Activated B cell treated with CpG ODN at 0.5 μM for 24 hours (primary cell): ENCODE results near the gene PARVG. TPM values are rescaled to one million over a fixed set of nuclear protein-coding genes. Genes with fewer than 3 reads are reported as not detected.

Source experiments
- ATAC-seq: fragments of 200-7000 bp; cut with Tn5 transposase; one replicate; pipeline ENCODE4 v1.10.0; 2021; ENCODE audit warnings: low read depth, mild to moderate bottlenecking, moderate library complexity
- CTCF ChIA-PET: fragments of 350-600 bp; sonication (Branson Sonifier 250); formaldehyde crosslinking; loops from one replicate; lab custom pipeline; 2021; ENCODE audit warnings: antibody characterized with exemption; lab: Charles Lee
- POLR2A ChIA-PET: fragments of 350-600 bp; sonication (Branson Sonifier 250); formaldehyde crosslinking; loops from one replicate; lab custom pipeline; 2021; ENCODE audit warnings: antibody characterized with exemption; lab: Charles Lee
- DNase-seq: peaks from one replicate; pipeline ENCODE4 v3.0.0; 2022
- H3K27ac Mint-ChIP-seq: one replicate; pipeline ENCODE4 v1.8.0; 2020; ENCODE audit warnings: mixed read lengths
- H3K27me3 Mint-ChIP-seq: one replicate; pipeline ENCODE4 v1.8.0; 2021; ENCODE audit warnings: mixed read lengths
- H3K36me3 Mint-ChIP-seq: one replicate; pipeline ENCODE4 v1.8.0; 2021; ENCODE audit warnings: low read depth, mixed read lengths
- H3K4me1 Mint-ChIP-seq: one replicate; pipeline ENCODE4 v1.8.0; 2021; ENCODE audit warnings: mixed read lengths
- H3K4me3 Mint-ChIP-seq: one replicate; pipeline ENCODE4 v1.8.0; 2020; ENCODE audit warnings: mild to moderate bottlenecking, mixed read lengths
- H3K9me3 Mint-ChIP-seq: one replicate; pipeline ENCODE4 v1.8.0; 2020; ENCODE audit warnings: mixed read lengths
- CTCF ChIP-seq: fragments of 200-600 bp; IDR thresholded peaks from one replicate; pipeline ENCODE4 v1.8.0; 2022; ENCODE audit warnings: antibody characterized with exemption, mild to moderate bottlenecking
- intact Hi-C: fragments of 100-400 bp; cut with micrococcal nuclease; formaldehyde crosslinking; loops from one replicate; pipeline ENCODE4 v1.15.1; 2024
- total RNA-seq: library from RNA; stranded (reverse); gene quantifications from 2 replicates; pipeline ENCODE4 v1.2.3, GENCODE V29; 2022

The PARVG gene
- total RNA-seq, 1 donor from 2014 or later, result 96.1 TPM

DNA sequence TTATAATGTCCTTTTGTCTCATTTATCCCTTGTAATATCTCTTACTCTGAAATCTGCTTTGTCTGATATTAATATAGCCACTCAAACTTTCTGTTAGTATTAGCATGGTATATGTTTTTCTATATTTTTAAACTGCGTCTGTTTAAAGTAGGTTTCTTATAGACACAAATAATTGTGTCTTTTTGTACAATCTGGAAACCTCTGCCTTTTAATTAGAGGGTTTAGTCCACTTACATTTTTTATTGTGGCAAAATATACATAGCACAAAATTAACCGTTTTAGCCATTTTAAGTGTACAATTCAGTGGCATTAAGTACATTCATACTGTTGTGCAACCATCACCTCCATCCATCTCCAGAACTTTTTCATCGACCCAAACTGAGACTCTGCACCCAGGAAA lies 28.6 kb downstream of the PARVG start:
- intact Hi-C loops, result no loop called here
- peaks cover 4% of the 10 kb centered on the region for H3K9me3 Mint-ChIP-seq
- H3K4me3 Mint-ChIP-seq, result no peak overlapping the region
- no peak for TF ChIP-seq CTCF
- DNase-seq, result no peak
- no peaks in the 10 kb centered on the region for H3K27me3 Mint-ChIP-seq
- ChIA-PET CTCF (no interaction called here), POLR2A (no interaction called here)
- peak overlapping the region; percentile 54 for H3K27ac Mint-ChIP-seq
- ATAC-seq, result no peak
- H3K4me1 Mint-ChIP-seq, result peaks cover 47% of the 10 kb centered on the region
- H3K36me3 Mint-ChIP-seq, result peaks cover 30% of the 10 kb centered on the region

- intact Hi-C loops, result no loop called here
- no peak for TF ChIP-seq CTCF
- Mint-ChIP-seq H3K9me3 (peaks cover 4% of the 10 kb centered on the region), H3K4me3 (no peak overlapping the region), H3K27ac (no peak overlapping the region), H3K27me3 (no peaks in the 10 kb centered on the region), H3K4me1 (peaks cover 33% of the 10 kb centered on the region), H3K36me3 (peaks cover 23% of the 10 kb centered on the region)
- POLR2A ChIA-PET, result interaction anchor here (0.5 kb wide), 1 partner anchor 19 kb away, joined by 3 read pairs; no protein-coding TSS in a partner anchor
- CTCF ChIA-PET, result no interaction called here
- ATAC-seq (no peak), DNase-seq (no peak)
Observed at GRCh38 chr22:44210722-44211121, 30.0 kb downstream of the PARVG start.

- Mint-ChIP-seq H3K27ac (no peak overlapping the region), H3K4me1 (peaks cover 29% of the 10 kb centered on the region), H3K4me3 (no peak overlapping the region), H3K9me3 (peaks cover 4% of the 10 kb centered on the region), H3K27me3 (no peaks in the 10 kb centered on the region), H3K36me3 (peaks cover 18% of the 10 kb centered on the region)
- intact Hi-C loops, result no loop called here
- no peak for DNase-seq
- ATAC-seq, result no peak
- ChIA-PET POLR2A (no interaction called here), CTCF (no interaction called here)
- no peak for TF ChIP-seq CTCF
Observed at GRCh38 chr22:44211256-44211945, 30.7 kb downstream of the PARVG start.

DNA sequence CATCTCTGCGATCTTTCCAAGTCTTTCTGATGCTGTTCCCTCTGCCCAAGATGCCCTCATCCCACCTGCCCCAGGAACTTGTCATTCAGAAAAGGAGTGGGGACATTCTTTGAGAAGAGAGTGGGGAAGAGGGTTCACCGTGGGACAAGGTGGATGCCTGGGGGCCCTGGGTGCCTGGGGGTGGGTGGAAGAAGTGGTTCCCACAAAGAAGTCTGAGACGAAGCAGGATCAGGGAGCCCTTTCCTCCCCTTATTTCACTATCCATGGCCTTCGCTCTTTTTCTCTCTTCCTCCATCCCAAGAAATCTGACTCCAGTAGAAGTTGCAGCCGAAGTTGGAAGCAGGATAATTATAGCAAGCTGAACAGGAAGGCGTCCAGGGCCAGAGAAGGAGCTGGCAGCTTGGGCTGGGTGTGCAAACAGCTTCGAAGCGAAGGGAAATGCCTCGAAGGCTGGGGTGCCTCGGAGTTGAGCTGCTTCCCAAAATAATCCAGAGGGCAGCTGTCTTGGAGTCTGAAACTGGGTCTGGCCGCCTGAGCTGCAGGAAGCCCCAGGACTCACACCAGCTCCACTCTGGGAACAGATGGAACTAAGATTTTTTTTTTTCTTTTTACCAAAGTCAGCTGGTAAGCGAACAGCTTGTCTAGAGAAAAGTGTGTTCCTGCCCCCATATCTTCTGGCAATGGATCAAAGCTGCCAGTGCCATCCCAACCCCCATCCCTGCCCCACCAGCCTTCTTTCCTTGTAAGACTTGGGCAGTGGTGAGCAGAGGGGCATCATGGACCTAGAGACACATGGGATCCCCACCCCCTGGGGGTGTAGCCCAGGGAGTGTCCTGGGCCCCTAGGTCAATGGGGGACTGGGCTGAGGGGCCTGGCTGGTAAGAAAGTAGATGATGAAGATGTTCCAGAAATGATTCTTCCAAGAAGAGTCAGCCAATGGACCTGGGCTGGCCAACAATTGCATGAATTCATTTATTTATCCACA lies 31.5 kb downstream of the PARVG start:
- TF ChIP-seq CTCF, result no peak
- H3K4me3 Mint-ChIP-seq, result no peak overlapping the region
- peaks cover 15% of the 10 kb centered on the region for H3K36me3 Mint-ChIP-seq
- DNase-seq (no peak), ATAC-seq (no peak)
- peaks cover 4% of the 10 kb centered on the region for H3K9me3 Mint-ChIP-seq
- CTCF ChIA-PET, result no interaction called here
- no peak overlapping the region for H3K27ac Mint-ChIP-seq
- intact Hi-C loops, result no loop called here
- POLR2A ChIA-PET, result no interaction called here
- H3K27me3 Mint-ChIP-seq, result no peaks in the 10 kb centered on the region
- peaks cover 26% of the 10 kb centered on the region for H3K4me1 Mint-ChIP-seq

DNA sequence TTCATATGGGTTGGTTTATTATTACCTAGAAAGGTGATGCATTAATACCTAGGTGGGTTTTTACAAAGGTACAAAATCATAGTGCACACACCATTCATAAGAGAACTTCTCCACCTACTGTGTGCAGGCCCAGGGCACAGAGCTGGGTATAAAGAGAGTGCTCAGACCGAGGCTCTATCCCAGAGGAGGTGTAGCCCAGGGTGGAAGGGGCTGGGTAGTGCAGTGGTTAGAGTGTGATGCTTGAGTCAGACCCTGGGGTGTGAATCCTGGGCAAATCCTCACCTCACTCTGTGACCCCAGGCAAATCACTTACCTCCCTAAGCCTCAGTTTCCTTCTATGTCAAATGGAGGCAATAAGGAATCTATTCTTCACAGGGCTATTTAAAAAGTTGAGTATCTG lies 32.2 kb downstream of the PARVG start:
- no peaks in the 10 kb centered on the region for H3K27me3 Mint-ChIP-seq
- H3K36me3 Mint-ChIP-seq, result peaks cover 14% of the 10 kb centered on the region
- ChIA-PET CTCF (no interaction called here), POLR2A (no interaction called here)
- no peak overlapping the region for H3K4me3 Mint-ChIP-seq
- no peak for TF ChIP-seq CTCF
- H3K4me1 Mint-ChIP-seq, result peaks cover 20% of the 10 kb centered on the region
- H3K27ac Mint-ChIP-seq, result no peak overlapping the region
- intact Hi-C loops, result no loop called here
- DNase-seq (no peak), ATAC-seq (no peak)
- peaks cover 4% of the 10 kb centered on the region for H3K9me3 Mint-ChIP-seq
